Measurements from ENCODE around the gene FAM83D. TPM values are rescaled to one million over a fixed set of nuclear protein-coding genes. Genes with fewer than 3 reads are reported as not detected.
A peak's percentile ranks its signal among the peaks of the same experiment; 100 is the strongest.

The FAM83D gene
- total and polyA plus RNA-seq, 2 donors (not counting 1 experiment from before 2014, with no cell fraction given): 0.82 to 1.7 TPM

DNA sequence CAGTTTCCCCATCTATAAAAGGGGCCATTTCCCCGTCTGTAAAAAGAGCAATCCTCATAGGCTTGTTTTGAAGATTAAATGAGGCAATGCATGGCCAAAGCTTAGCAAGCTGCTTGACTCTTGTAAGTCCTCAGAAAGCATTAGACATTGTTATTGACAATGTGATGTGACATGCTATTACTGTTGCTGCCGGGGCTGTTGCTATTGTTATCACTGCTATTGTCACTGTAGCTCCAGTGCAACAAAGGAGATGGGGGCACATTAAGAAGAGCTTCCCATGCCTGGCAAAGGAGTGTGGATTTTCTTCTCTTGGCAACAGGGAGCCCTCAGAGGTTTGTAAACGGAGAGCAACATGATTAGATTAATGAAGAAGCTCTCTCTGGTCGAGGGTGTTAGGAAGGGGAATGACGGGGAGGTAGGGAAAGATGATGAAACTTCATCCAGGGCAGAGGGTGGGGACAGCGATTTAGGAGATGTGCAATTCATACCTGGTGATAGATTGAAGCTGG lies 33.1 kb upstream of the FAM83D start:
- H3K9ac ChIP-seq (ENCODE audit: low read length): no peak overlapping the region
- H3K9me3 ChIP-seq (ENCODE audit: control extremely low read depth in 1 of 3, control insufficient read depth in 2 of 3, insufficient read depth in 1 of 3, low read length in 2 of 3): peaks cover 0 to 4% (median 4%) of the 10 kb centered on the region in 3 donors
- peaks cover 89% of the 10 kb centered on the region for H3K79me2 ChIP-seq (ENCODE audit: control insufficient read depth, insufficient read depth, low read length)
- ATAC-seq (ENCODE audit: low read depth) (peak; percentile 6), DNase-seq (peak; percentile 48)
- TF ChIP-seq, protein P1, sequence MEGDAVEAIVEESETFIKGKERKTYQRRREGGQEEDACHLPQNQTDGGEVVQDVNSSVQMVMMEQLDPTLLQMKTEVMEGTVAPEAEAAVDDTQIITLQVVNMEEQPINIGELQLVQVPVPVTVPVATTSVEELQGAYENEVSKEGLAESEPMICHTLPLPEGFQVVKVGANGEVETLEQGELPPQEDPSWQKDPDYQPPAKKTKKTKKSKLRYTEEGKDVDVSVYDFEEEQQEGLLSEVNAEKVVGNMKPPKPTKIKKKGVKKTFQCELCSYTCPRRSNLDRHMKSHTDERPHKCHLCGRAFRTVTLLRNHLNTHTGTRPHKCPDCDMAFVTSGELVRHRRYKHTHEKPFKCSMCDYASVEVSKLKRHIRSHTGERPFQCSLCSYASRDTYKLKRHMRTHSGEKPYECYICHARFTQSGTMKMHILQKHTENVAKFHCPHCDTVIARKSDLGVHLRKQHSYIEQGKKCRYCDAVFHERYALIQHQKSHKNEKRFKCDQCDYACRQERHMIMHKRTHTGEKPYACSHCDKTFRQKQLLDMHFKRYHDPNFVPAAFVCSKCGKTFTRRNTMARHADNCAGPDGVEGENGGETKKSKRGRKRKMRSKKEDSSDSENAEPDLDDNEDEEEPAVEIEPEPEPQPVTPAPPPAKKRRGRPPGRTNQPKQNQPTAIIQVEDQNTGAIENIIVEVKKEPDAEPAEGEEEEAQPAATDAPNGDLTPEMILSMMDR (IDR thresholded peaks at IDR 0.05): no peak
- no peak for TF ChIP-seq EZH2 (IDR thresholded peaks at IDR 0.05; ENCODE audit: borderline replicate concordance, insufficient read depth, low read depth, low read length, poor library complexity, severe bottlenecking)
- 72% methylated on average over 4 of the region's 6 CpGs for WGBS (ENCODE audit: insufficient coverage)
- Mint-ChIP-seq H3K27ac (peak overlapping the region; percentile 89), H3K4me3 (peak overlapping the region; percentile 64), H3K9me3 (ENCODE audit: insufficient read depth) (no peaks in the 10 kb centered on the region), H3K27me3 (no peaks in the 10 kb centered on the region), H3K4me1 (peaks cover 60% of the 10 kb centered on the region)
- no peak overlapping the region for H3K4me3 ChIP-seq (ENCODE audit: control extremely low read depth in 1 of 5, extremely low read depth in 1 of 5, insufficient read depth in 1 of 5, low read depth in 2 of 5, low read length in 4 of 5)
- no peaks in the 10 kb centered on the region for H3K27me3 ChIP-seq (replicated peaks in 1 of 4; ENCODE audit: control extremely low read depth in 1 of 4, control insufficient read depth in 3 of 4, insufficient read depth in 4 of 4, low read length in 3 of 4)
- H4K20me1 ChIP-seq (ENCODE audit: control insufficient read depth, insufficient read depth, low read length, poor library complexity, severe bottlenecking): peaks cover 22% of the 10 kb centered on the region
- peaks cover 26 to 57% of the 10 kb centered on the region in 2 donors for H3K4me1 ChIP-seq (ENCODE audit: control insufficient read depth in 2 of 2, insufficient read depth in 2 of 2, low read length in 2 of 2)
- peak overlapping the region; percentile 24 for H2AFZ ChIP-seq (ENCODE audit: insufficient read depth, low read depth, low read length, poor library complexity, severe bottlenecking)
- ChIA-PET CTCF (interaction anchor here (0.6 to 11.0 kb wide), 39 partner anchors 8 to 246 kb away, joined by 3 to 141 read pairs (median 6); partner anchors contain the start of genes ACTR5, DHX35, FAM83D and PPP1R16B), POLR2A (interaction anchor here (0.7 to 3.9 kb wide), 11 partner anchors 9 to 144 kb away, joined by 3 to 43 read pairs (median 12); partner anchors contain the start of gene PPP1R16B)
- peak overlapping the region; percentile 74 to 78 for H3K27ac ChIP-seq (ENCODE audit: low read length in 2 of 2)
- intact Hi-C loops (cut with micrococcal nuclease): loop anchor here (1.0 to 5.0 kb wide), 8 partner anchors 18 to 247 kb away; partner anchors contain the start of genes ACTR5 and PPP1R16B
- peak overlapping the region; percentile 56 for H3K4me2 ChIP-seq (replicated peaks; ENCODE audit: low read depth, low read length, poor library complexity, severe bottlenecking)
- H3K36me3 ChIP-seq (replicated peaks in 1 of 2; ENCODE audit: control extremely low read depth in 1 of 2, control insufficient read depth in 1 of 2, extremely low read depth in 1 of 2, insufficient read depth in 2 of 2, low read length in 1 of 2): peaks cover 2 to 67% of the 10 kb centered on the region in 2 experiments

DNA sequence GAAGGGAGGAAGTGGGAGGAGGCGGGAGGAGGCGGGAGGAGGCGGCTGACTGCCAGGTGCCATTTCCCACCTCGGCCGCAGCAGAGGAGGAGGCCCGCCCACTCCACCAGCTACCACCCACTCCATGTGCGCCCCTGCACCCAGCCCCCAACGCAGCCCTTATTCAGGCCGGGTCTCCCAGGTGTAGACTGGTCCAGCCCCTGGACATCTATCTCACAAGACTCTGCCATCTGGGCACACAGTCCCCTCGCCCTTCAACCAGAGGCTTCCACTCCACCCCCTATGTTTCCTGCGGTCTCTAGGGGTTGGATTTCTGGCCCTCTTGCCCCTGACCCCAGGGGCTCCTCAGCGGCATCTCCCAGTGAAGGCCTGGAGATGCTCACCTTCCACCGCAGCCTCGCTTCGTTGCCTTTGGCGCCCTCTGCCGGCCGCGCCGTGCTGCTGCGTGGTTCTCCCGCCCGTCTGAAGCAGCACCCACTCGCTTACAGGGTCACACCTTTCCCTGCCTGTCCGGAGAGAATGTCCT lies 32.6 kb upstream of the FAM83D start:
- CTCF ChIA-PET: interaction anchor here (0.6 to 11.0 kb wide), 40 partner anchors 8 to 247 kb away, joined by 3 to 141 read pairs (median 6); partner anchors contain the start of genes ACTR5, DHX35, FAM83D and PPP1R16B
- ATAC-seq (ENCODE audit: low read depth): peak; percentile 79
- Mint-ChIP-seq H3K9me3 (ENCODE audit: insufficient read depth) (no peaks in the 10 kb centered on the region), H3K4me1 (peaks cover 57% of the 10 kb centered on the region), H3K27me3 (no peaks in the 10 kb centered on the region), H3K27ac (peak overlapping the region; percentile 89), H3K4me3 (peak overlapping the region; percentile 64)
- Histone ChIP-seq H3K9ac (ENCODE audit: low read length) (no peak overlapping the region), H3K4me2 (replicated peaks; ENCODE audit: low read depth, low read length, poor library complexity, severe bottlenecking) (peak overlapping the region; percentile 56), H4K20me1 (ENCODE audit: control insufficient read depth, insufficient read depth, low read length, poor library complexity, severe bottlenecking) (peaks cover 23% of the 10 kb centered on the region), H3K27me3 (replicated peaks in 1 of 4; ENCODE audit: control extremely low read depth in 1 of 4, control insufficient read depth in 3 of 4, insufficient read depth in 4 of 4, low read length in 3 of 4) (no peaks in the 10 kb centered on the region), H3K79me2 (ENCODE audit: control insufficient read depth, insufficient read depth, low read length) (peaks cover 89% of the 10 kb centered on the region), H3K4me3 (ENCODE audit: control extremely low read depth in 1 of 5, extremely low read depth in 1 of 5, insufficient read depth in 1 of 5, low read depth in 2 of 5, low read length in 4 of 5) (no peak overlapping the region), H3K4me1 (ENCODE audit: control insufficient read depth in 2 of 2, insufficient read depth in 2 of 2, low read length in 2 of 2) (peaks cover 22 to 52% of the 10 kb centered on the region in 2 donors), H3K36me3 (replicated peaks in 1 of 2; ENCODE audit: control extremely low read depth in 1 of 2, control insufficient read depth in 1 of 2, extremely low read depth in 1 of 2, insufficient read depth in 2 of 2, low read length in 1 of 2) (peaks cover 2 to 67% of the 10 kb centered on the region in 2 experiments), H3K9me3 (ENCODE audit: control extremely low read depth in 1 of 3, control insufficient read depth in 2 of 3, insufficient read depth in 1 of 3, low read length in 2 of 3) (peaks cover 0 to 4% (median 4%) of the 10 kb centered on the region in 3 donors), H3K27ac (ENCODE audit: low read length in 2 of 2) (peak overlapping the region; percentile 74 to 78), H2AFZ (ENCODE audit: insufficient read depth, low read depth, low read length, poor library complexity, severe bottlenecking) (no peak overlapping the region)
- WGBS (ENCODE audit: insufficient coverage): 11% methylated on average over 20 of the region's 25 CpGs
- intact Hi-C loops (cut with micrococcal nuclease): loop anchor here (1.0 to 5.0 kb wide), 8 partner anchors 18 to 247 kb away; partner anchors contain the start of genes ACTR5 and PPP1R16B
- POLR2A ChIA-PET: interaction anchor here (0.7 to 3.9 kb wide), 10 partner anchors 9 to 144 kb away, joined by 3 to 43 read pairs (median 12); partner anchors contain the start of gene PPP1R16B
- no peak for TF ChIP-seq EZH2 (IDR thresholded peaks at IDR 0.05; ENCODE audit: borderline replicate concordance, insufficient read depth, low read depth, low read length, poor library complexity, severe bottlenecking)
- TF ChIP-seq, protein P1 (IDR thresholded peaks at IDR 0.05): peak; percentile 91
- peak; percentile 88 for DNase-seq
